GM18526 (cell line): ENCODE data around the gene SLIT3.

Source experiments
- POLR2A ChIP-seq: IDR thresholded peaks from 3 replicates; pipeline ENCODE4 v1.6.1; 2011; ENCODE audit not compliant: insufficient read length; ENCODE audit errors: extremely low read depth

The SLIT3 gene

GRCh38 chr5:168779333-168779732 lies 521.6 kb downstream of the SLIT3 start:
- no peak for TF ChIP-seq POLR2A

GRCh38 chr5:168778536-168778935 lies 522.4 kb downstream of the SLIT3 start:
- no peak for TF ChIP-seq POLR2A

- no peak for TF ChIP-seq POLR2A
Measured at GRCh38 chr5:168777651-168778050, 523.3 kb downstream of the SLIT3 start.

- TF ChIP-seq POLR2A, result no peak
Measured at GRCh38 chr5:168776070-168776469, 524.9 kb downstream of the SLIT3 start.

GRCh38 chr5:168773226-168773625 lies 527.7 kb downstream of the SLIT3 start:
- TF ChIP-seq POLR2A, result no peak

GRCh38 chr5:168772316-168772961 lies 528.5 kb downstream of the SLIT3 start:
- no peak for TF ChIP-seq POLR2A

GRCh38 chr5:168771678-168772077 lies 529.3 kb downstream of the SLIT3 start:
- no peak for TF ChIP-seq POLR2A

GRCh38 chr5:168770996-168771395 lies 529.9 kb downstream of the SLIT3 start:
- TF ChIP-seq POLR2A, result no peak

GRCh38 chr5:168770036-168770498 lies 530.9 kb downstream of the SLIT3 start:
- TF ChIP-seq POLR2A, result no peak

GRCh38 chr5:168768172-168768571 lies 532.8 kb downstream of the SLIT3 start:
- no peak for TF ChIP-seq POLR2A

GRCh38 chr5:168766426-168766700 lies 534.6 kb downstream of the SLIT3 start:
- TF ChIP-seq POLR2A, result no peak

GRCh38 chr5:168765551-168766425 lies 535.2 kb downstream of the SLIT3 start:
- TF ChIP-seq POLR2A, result no peak

GRCh38 chr5:168765086-168765550 lies 535.8 kb downstream of the SLIT3 start:
- no peak for TF ChIP-seq POLR2A

GRCh38 chr5:168756453-168757391 lies 544.2 kb downstream of the SLIT3 start:
- no peak for TF ChIP-seq POLR2A

GRCh38 chr5:168755548-168756093 lies 545.3 kb downstream of the SLIT3 start:
- no peak for TF ChIP-seq POLR2A

GRCh38 chr5:168753691-168754254 lies 547.2 kb downstream of the SLIT3 start:
- no peak for TF ChIP-seq POLR2A
